ENCODE measurements around the gene PDZD2.

DNA sequence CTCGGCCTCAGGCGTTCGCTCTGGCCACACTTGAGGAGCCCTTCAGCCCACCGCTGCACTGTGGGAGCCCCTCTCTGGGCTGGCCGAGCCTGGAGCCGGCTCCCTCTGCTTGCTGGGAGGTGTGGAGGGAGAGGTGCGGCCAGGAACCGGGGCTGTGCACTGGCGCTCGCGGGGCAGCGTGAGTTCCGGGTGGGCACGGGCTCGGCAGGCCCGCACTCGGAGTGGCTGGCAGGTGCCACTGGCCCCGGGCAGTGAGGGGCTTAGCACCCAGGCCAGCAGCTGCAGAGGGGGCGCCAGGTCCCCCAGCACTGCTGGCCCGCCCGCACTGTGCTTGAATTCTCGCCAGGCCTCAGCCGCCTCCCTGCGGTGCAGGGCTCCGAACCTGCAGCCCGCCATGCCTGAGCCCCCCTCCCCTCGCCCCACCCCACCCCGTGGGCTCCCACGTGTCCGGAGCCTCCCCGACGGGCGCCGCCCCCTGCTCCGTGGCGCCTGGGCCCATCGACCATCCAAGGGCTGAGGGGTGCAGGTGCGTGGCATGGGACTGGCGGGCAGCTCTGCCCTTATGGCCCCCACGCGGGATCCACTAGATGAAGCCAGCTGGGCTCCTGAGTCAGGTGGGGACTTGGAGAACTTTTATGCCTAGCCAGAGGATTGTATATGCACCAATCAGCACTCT, 138.2 kb downstream of the PDZD2 start:
- TF ChIP-seq, protein P1, sequence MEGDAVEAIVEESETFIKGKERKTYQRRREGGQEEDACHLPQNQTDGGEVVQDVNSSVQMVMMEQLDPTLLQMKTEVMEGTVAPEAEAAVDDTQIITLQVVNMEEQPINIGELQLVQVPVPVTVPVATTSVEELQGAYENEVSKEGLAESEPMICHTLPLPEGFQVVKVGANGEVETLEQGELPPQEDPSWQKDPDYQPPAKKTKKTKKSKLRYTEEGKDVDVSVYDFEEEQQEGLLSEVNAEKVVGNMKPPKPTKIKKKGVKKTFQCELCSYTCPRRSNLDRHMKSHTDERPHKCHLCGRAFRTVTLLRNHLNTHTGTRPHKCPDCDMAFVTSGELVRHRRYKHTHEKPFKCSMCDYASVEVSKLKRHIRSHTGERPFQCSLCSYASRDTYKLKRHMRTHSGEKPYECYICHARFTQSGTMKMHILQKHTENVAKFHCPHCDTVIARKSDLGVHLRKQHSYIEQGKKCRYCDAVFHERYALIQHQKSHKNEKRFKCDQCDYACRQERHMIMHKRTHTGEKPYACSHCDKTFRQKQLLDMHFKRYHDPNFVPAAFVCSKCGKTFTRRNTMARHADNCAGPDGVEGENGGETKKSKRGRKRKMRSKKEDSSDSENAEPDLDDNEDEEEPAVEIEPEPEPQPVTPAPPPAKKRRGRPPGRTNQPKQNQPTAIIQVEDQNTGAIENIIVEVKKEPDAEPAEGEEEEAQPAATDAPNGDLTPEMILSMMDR (IDR thresholded peaks at IDR 0.05; ENCODE audit: poor library complexity): no peak
- TF ChIP-seq EZH2 (IDR thresholded peaks at IDR 0.05; ENCODE audit: borderline replicate concordance) (no peak), EZH2phosphoT487 (IDR thresholded peaks at IDR 0.05; ENCODE audit: low read depth, severe bottlenecking, unreplicated experiment) (no peak)

All from hepatocyte (in vitro differentiated cells).